GM19372 (cell line): Measurements from ENCODE around the gene IER5.

Experiments used
- ATAC-seq: cut with Tn5 transposase; IDR thresholded peaks from one replicate; pipeline ENCODE4 v1.9.1; 2021; ENCODE audit warnings: mild to moderate bottlenecking, low read depth, moderate library complexity; ENCODE audit not compliant: unreplicated experiment

The IER5 gene

DNA sequence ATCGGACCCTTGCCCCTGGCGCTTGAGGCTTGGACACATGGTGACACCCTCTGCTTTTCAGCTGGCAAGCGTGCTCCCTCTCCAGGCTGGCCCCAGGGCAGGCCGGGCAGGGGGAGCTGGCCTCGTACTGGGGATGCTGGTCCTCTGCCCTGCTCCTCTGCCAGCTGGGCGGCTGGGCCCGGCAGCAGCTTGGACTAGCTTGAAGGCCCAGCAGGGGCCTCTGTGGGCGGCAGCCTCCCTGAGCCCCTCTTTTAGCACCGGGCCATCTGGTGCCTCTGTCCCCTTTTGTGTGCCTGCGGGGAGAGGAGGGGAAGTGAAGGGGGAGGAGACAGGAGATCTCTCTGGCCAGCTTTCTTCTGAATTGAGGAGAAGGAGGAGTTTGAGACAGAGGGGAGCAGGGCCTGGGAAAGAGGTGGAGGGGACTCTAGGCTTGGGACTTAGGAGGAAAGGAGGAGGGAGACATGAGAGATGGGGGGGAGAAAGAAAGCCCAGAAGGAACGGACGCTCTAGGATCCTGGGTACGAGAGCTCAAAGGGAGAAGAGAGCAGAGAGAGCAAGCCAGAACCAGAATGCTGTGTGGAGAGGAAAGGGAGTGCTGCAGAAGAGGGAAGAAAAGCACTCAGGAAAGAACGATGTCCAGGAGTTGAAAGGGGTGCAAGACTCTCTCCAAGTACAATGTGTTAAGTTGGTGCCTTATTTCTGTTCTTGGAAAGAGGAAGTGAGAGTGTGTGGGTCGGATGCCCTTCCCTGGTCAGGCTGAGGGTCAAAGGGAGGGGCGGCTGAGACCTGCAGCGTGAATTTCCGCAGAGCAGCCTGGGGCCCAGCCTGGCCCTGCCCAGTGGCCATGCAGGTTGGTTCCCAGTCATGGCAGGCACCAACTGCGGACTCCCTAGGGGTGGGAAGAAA lies 40.3 kb downstream of the IER5 start:
- ATAC-seq = peak; percentile 52

DNA sequence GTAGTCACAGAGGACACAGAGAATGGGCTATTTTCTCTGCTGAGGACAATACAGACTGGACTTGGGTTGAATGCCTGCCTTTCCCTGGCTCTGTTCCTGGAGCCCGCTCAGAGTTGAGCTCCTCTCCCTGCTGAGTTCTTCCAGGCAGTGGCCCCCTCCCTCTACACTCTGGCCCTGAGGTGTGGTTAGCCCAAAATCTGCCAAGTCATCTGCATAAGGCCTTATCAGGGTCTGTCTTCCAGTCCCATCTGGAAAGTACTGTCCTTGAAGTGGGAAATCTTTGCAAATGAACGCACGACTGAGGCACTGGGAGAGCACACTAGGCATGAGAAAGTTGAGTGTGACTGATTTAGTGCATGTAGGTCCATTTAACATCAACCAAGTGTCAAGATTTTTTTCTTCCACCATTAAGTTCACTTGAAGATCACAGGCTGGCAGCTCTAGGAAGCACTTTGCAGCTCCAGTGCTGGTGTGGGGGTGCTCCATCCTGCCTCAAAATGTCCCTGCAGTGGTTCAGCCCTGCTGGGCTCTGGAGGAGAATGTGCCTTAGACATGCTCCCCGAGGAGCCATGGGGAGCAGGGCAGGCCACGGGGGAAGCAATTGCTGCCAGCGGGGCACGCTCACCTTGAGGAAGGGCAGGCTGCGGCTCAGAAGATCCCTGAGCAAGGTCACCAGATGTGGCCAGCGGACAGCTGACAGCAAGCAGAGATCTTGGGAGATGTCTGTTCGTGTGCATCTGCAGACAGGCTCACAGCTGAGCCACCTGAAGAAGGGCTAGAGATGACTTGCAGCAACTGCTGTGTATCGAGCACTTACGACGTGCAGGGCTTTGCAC lies 41.5 kb downstream of the IER5 start:
- no peak for ATAC-seq

DNA sequence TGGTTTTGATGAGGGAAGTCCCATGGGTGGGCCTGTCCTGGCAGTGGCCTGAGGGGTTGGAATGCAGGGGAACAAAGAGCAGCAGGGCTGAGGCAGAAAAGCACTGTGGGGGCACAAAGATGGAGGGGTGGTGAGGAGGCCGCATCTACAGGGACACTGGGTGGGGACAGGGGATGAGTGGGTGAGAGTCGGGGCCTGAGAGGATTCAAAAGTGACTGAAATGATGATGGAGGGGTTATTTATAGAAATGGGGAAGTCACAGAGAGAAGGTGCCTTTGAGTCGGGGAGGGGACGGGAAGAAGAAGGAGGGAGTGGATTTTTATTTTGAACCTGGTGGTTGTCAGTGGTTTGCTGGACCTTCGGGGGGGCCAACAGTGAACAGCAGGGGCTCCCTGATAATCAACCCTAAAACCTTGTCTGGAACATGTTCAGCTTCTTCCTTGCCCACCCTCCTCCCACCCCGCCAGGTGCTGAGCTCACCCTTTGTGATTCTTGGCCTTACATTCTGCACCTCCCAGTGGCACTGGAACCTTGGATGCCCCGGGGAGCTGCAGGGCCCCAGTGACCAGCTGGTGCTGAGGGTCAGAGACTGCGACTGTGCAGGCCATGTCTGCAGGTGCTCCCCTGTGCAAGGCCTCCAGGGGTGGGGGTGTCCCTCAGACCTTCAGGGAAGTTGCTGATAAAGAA lies 42.9 kb downstream of the IER5 start:
- no peak for ATAC-seq

DNA sequence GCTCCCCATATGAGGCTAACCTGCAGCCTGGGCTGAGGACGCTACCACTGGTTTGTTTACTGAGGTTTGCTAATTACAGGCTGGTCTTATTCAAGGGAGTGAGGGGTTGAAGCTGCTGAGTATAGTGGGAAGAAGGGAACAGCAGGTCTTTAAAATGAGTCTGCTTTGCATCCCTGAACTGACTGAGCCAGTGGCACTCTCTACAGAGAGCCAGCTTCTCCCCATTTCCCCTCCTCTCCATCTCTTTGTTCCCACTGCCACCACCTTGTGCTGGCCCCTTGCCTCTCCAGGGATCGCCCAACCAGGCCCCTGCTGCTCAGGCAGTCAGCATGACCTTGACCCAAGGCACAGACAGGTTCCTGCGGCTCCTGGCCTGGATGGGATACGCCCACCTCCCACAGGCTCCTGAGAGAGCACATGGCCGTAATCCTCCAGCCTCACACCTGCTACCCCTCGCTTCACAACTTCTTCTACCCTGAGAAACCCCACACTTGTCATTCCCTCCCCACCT lies 45.0 kb downstream of the IER5 start:
- ATAC-seq = no peak

DNA sequence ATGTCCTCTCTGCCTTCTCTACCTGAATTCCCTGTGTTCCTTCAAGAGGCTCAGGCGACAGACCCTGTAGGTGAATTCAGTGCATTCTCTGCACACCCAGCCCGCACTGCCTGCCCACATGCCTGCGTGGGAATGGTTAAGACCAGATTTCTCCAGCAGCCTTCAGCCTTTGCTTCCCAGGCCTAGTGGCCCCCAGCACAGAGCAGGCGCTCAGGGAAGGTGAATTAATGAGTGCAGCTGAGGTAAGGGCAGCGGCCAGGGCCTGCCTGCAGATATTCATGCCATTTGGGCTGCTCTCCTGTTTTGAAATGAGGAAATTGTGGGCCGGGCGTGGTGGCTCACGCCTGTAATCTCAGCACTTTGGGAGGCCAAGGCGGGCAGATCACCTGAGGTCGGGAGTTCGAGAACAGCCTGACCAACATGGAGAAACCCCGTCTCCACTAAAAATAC lies 45.5 kb downstream of the IER5 start:
- no peak for ATAC-seq

DNA sequence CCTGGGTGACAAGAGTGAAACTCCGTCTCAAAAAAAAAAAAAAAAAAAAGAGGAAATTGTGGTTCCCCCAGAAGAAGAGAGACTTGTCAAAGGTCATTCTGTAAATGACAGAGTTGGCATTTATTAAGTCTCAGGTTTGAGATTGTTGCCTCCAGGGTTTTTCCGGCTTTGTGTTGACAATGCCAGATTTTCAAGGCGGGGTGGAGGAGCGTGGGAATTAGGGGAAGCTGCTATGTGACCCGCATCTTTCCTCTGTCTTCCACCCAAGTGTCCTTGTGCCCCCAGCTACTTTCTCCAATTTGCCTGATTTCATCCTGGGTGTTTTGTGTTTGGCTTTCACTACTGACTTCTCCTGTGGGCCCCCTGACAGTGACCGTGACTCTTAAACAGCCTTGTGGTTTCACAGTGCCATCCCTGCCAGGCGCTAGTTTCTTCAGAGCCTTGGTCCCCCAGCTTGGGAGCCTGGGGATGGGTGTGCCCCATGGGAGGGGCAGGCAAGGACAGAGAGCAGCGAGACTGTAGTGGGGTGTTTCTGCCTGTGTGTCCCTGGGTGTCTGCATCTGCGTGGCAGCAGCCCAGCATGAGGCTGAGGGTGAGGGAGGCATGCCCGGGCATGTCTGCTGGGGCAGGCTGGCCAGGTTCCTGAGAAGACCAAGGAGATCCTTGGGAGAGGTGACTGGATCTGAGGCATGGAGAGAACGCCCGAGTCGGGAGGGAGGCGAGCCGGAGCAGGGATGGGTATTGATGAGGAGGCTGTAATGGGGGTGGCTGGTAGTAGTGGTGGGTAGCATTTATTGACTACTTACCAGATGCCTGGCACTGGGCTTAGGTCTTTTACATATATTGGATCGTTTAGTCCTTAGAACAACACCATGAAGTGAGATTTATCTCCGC lies 46.3 kb downstream of the IER5 start:
- no peak for ATAC-seq

DNA sequence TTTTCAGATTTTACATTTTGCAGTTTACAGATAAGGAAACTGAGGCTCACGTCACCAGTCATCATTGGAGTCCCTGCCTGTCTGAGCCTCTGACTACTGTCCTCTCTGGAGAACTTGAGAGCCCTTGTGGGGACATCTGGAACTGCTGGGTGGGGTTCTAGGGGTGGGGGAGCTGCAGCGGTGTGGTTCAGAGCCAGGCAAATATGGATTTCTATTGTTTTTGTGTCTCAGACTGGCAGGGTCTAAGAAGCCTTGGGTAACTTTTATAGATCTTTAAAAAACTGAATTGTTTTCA lies 46.9 kb downstream of the IER5 start:
- ATAC-seq = no peak

DNA sequence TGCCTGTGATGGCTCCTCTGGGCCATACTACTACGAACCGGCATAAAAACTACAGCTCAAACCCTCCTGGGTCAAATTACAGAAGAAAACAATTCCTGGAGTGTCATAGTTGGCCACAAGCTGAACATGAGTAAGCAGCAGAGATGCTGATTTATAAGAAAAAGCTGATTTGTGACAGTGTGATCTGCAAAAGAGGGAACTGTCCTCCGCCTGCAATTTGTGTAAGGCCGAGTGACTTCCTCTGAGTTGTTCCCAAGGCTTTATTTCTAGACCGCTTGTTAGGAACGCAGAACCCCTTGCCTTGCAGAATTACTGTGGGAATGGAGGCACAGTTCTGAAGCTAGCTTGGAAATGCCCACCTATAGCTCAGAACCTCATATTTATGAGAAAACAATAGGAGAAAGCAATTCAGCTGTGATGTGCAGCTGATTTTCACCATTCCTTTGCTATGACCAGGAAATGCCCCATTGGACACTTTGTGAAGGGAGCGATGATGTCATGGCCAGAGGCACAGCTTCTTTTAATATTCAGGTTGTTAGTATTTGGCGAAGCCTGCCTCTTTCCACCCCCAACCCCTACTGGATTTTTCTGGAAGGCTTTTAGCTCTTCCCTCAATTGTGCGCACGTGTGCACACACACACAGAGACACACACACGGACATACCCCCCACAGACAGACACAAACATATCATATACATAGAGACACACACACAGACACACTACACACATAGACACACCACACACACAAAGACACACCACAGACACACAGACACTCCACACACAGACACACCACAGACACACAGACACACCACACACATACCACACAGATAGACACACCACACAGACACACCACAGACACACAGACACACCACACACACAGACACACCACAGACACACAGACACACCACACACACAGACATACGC lies 47.6 kb downstream of the IER5 start:
- ATAC-seq = no peak

DNA sequence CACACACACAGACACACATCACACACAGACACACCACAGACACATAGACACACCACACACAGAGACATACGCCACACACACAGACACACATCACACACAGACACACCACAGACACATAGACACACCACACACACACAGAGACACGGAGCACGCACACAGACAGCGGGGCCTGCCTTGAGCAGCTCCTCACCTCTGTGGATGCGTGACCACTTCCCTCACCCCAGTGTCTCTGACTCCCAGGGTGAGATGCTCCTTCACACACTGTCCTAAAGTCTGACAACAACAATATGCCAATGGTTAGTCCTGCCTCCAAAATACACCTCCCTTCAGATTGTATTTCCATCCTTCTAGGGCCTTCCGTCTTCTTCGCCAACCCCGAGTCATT lies 48.2 kb downstream of the IER5 start:
- no peak for ATAC-seq

DNA sequence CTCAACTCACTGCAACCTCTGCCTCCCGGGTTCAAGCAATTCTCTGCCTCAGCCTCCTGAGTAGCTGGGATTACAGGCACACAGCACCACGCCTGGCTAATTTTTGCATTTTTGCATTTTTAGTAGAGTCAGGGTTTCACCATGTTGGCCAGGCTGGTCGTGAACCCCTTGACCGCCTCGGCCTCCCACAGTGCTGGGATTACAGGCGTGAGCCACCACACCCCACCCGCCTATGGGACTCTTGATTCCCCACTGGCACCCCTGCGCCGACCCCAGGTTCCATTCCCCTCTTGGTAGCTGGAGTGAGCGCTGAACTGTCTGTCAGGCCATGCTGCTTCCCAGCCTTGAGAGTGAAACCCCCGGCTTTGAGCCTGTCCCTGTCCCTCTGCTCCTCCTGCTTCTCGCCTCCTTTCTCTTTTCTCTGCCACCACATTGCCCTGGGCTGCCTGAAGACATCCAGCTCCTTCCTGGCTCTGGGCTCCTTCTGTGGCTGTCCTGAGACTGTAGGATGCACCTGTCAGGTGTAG lies 48.8 kb downstream of the IER5 start:
- ATAC-seq = no peak

DNA sequence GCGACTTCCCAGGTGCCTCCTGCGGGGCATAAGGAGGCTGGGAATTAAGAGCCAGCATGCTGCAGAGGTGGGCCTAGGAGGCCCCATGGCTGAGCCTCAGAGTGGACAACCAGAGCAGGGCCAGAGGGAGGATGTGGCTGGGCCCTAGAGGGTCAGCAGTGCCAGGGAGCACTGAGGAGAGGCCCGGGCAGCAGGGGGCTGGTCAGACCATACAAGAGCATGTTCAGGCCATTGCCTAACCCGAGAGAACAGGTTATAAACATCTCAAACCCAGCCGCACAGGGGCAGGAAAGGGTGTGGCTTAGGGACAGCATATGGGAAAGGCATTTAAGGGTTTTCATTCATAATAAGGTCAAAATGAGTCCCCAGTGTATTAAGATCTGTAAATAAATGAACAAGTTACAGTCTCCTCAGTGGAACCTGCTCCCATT lies 51.1 kb downstream of the IER5 start:
- ATAC-seq = no peak

DNA sequence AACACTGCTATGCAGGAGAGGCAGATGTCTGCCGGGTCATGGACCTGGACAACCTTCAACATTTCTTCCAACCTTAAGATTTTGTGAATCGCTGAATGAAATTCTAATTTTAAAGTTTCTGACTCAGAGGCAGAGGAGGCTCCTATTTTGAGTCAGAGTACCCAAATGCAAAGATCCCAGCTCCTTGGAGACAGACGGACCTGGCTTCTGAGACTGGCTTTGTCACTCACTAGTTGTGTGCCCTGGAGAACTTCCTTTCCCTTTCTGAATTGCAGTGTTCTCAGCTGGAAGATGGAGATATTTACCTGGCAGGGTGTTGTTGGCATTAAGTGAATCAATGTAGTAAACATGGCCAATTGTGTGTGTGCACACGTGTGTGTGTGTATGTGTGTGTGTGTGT lies 51.9 kb downstream of the IER5 start:
- no peak for ATAC-seq

DNA sequence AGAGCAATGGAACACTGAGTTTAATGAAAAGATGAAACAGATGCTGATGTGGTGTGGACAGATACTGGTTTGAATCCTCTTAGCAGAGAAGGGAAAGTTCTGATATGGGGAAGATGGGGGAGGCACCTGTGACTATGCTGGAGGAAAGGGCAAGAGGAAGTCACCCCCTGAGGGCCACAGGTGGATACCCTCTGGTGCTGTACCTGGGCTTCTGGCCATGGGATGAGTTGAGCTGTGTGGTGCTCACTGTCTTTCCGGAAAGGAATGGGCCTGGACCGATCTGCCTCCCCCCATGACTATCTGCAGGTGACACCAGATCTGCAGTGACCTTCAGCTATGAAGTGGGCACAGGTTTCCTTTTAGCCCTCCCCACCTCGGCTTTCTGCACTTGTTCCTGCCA lies 52.4 kb downstream of the IER5 start:
- ATAC-seq = no peak

DNA sequence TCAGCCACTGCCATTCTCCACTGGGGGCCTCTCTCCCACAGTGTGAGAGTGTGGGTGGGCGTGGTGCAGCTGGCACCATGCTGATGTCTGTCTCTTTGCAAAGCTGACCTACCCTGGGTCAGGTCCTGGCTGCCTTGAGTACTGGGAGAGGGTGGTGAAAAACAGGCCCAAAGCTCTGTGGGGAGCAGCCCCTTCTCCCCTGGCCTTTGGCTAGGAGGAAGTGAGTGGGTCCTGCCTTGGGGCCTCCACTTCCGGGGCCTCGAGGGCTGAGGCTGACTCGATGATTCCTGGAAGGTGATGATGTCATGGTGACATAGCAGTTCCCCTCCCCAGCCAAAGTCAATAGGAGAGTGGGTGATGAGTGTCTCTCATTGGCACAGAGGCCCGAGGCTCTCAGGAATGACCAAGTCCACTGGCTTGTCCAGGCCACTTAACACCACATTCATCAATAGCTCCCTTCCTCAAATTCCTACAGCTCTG lies 53.0 kb downstream of the IER5 start:
- no peak for ATAC-seq
